ENCODE data around the gene MAOA.

- TF ChIP-seq CTCF (tag by site-specific recombination; IDR thresholded peaks at IDR 0.05): no peak
- TF ChIP-seq ZNF626 (tag by site-specific recombination; IDR thresholded peaks at IDR 0.05): no peak
- TF ChIP-seq PATZ1 (tag by site-specific recombination; IDR thresholded peaks at IDR 0.05): no peak
- TF ChIP-seq REST (tag by site-specific recombination; IDR thresholded peaks at IDR 0.05): no peak
- TF ChIP-seq, protein P1, sequence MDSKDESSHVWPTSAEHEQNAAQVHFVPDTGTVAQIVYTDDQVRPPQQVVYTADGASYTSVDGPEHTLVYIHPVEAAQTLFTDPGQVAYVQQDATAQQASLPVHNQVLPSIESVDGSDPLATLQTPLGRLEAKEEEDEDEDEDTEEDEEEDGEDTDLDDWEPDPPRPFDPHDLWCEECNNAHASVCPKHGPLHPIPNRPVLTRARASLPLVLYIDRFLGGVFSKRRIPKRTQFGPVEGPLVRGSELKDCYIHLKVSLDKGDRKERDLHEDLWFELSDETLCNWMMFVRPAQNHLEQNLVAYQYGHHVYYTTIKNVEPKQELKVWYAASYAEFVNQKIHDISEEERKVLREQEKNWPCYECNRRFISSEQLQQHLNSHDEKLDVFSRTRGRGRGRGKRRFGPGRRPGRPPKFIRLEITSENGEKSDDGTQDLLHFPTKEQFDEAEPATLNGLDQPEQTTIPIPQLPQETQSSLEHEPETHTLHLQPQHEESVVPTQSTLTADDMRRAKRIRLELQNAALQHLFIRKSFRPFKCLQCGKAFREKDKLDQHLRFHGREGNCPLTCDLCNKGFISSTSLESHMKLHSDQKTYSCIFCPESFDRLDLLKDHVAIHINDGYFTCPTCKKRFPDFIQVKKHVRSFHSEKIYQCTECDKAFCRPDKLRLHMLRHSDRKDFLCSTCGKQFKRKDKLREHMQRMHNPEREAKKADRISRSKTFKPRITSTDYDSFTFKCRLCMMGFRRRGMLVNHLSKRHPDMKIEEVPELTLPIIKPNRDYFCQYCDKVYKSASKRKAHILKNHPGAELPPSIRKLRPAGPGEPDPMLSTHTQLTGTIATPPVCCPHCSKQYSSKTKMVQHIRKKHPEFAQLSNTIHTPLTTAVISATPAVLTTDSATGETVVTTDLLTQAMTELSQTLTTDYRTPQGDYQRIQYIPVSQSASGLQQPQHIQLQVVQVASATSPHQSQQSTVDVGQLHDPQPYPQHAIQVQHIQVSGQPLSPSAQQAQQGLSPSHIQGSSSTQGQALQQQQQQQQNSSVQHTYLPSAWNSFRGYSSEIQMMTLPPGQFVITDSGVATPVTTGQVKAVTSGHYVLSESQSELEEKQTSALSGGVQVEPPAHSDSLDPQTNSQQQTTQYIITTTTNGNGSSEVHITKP (tag by site-specific recombination; IDR thresholded peaks at IDR 0.05): no peak
- no peak for TF ChIP-seq WT1 (tag by site-specific recombination; IDR thresholded peaks at IDR 0.05)
- TF ChIP-seq ZNF792 (tag by site-specific recombination; IDR thresholded peaks at IDR 0.05): no peak
- TF ChIP-seq ZNF239 (tag by site-specific recombination; IDR thresholded peaks at IDR 0.05): no peak
- no peak for TF ChIP-seq ZNF707 (tag by site-specific recombination; IDR thresholded peaks at IDR 0.05)
- no peak for TF ChIP-seq PRDM2 (tag by site-specific recombination; IDR thresholded peaks at IDR 0.05; ENCODE audit: borderline replicate concordance)
- no peak for TF ChIP-seq ZNF501 (tag by site-specific recombination; IDR thresholded peaks at IDR 0.05)
- no peak for TF ChIP-seq ZNF24 (tag by site-specific recombination; IDR thresholded peaks at IDR 0.05)
- TF ChIP-seq KLF8 (tag by site-specific recombination; IDR thresholded peaks at IDR 0.05): no peak
- no peak for TF ChIP-seq ZNF175 (tag by site-specific recombination; IDR thresholded peaks at IDR 0.05)
These were observed 79.4 kb downstream of the MAOA start for GRCh38 chrX:43735534-43735933.
